ENCODE data around the gene UBAC2. TPM values are rescaled to one million over a fixed set of nuclear protein-coding genes. Genes with fewer than 3 reads are reported as not detected.

UBAC2 gene
- total and polyA plus RNA-seq, 11 donors, result 32.6 to 66.9 (median 48.5) TPM

GRCh38 chr13:99312493-99312883 lies 111.8 kb downstream of the UBAC2 start:
- Histone ChIP-seq H3K4me3 (no peak overlapping the region), H3K36me3 (peaks cover 0 to 20% (median 2%) of the 10 kb centered on the region in 9 donors), H3K4me1 (peaks cover 0 to 94% (median 17%) of the 10 kb centered on the region in 12 donors), H3K9me3 (no peaks in the 10 kb centered on the region), H3K27ac (peak overlapping the region in 8 of 12 donors; percentile 21 to 83 (median 42)), H3K27me3 (no peaks in the 10 kb centered on the region)
- WGBS, 4 donors, result 79 to 95% (median 83%) methylated on average over 7 of the region's 7 CpGs
- no peak for TF ChIP-seq CTCF (IDR thresholded peaks at IDR 0.05)
- no peak for TF ChIP-seq POLR2A (IDR thresholded peaks at IDR 0.05)
- peak; percentile 57 to 84 (median 81) for ATAC-seq
- intact Hi-C loops (cut with DNase I), result no loop called here
- peak in 4 of 5 donors; percentile 59 to 75 (median 66) for DNase-seq

GRCh38 chr13:99313501-99313900 lies 112.8 kb downstream of the UBAC2 start:
- Histone ChIP-seq H3K9me3 (no peaks in the 10 kb centered on the region), H3K27ac (peak overlapping the region in 8 of 12 donors; percentile 21 to 83 (median 32)), H3K27me3 (no peaks in the 10 kb centered on the region), H3K4me1 (peaks cover 0 to 85% (median 10%) of the 10 kb centered on the region in 12 donors), H3K36me3 (peaks cover 0 to 30% (median 10%) of the 10 kb centered on the region in 9 donors), H3K4me3 (peak overlapping the region in 1 of 12 donors; percentile 25)
- peak in 3 of 4 donors; percentile 28 to 40 (median 34) for ATAC-seq
- DNase-seq, result no peak
- TF ChIP-seq POLR2A (IDR thresholded peaks at IDR 0.05) (no peak), CTCF (IDR thresholded peaks at IDR 0.05) (no peak)
- WGBS, 4 donors, result 50 to 67% (median 55%) methylated on average over 3 of the region's 3 CpGs
- intact Hi-C loops (cut with DNase I), result no loop called here

- ATAC-seq (no peak), DNase-seq (no peak)
- 91 to 96% (median 94%) methylated on average over 1 of the region's 1 CpG for WGBS, 4 donors
- peak overlapping the region in 1 of 12 donors; percentile 25 for H3K4me3 ChIP-seq
- intact Hi-C loops (cut with DNase I), result no loop called here
- H3K9me3 ChIP-seq, result no peaks in the 10 kb centered on the region
- peak overlapping the region in 1 of 12 donors; percentile 83 for H3K27ac ChIP-seq
- TF ChIP-seq POLR2A (IDR thresholded peaks at IDR 0.05) (no peak), CTCF (IDR thresholded peaks at IDR 0.05) (no peak)
- peaks cover 0 to 83% (median 10%) of the 10 kb centered on the region in 12 donors for H3K4me1 ChIP-seq
- no peaks in the 10 kb centered on the region for H3K27me3 ChIP-seq
- H3K36me3 ChIP-seq, result peaks cover 0 to 35% (median 10%) of the 10 kb centered on the region in 9 donors
These were observed 113.3 kb downstream of the UBAC2 start for GRCh38 chr13:99313941-99314340.

- intact Hi-C loops (cut with DNase I), result no loop called here
- WGBS, 4 donors, result 61 to 69% (median 66%) methylated on average over 10 of the region's 10 CpGs
- no peak for ATAC-seq
- no peaks in the 10 kb centered on the region for H3K27me3 ChIP-seq
- no peaks in the 10 kb centered on the region for H3K9me3 ChIP-seq
- no peak for DNase-seq
- peak overlapping the region in 1 of 12 donors; percentile 6 for H3K4me3 ChIP-seq
- no peak for TF ChIP-seq CTCF (IDR thresholded peaks at IDR 0.05)
- no peak for TF ChIP-seq POLR2A (IDR thresholded peaks at IDR 0.05)
- H3K4me1 ChIP-seq, result peaks cover 0 to 79% (median 10%) of the 10 kb centered on the region in 12 donors
- H3K36me3 ChIP-seq, result peaks cover 0 to 35% (median 10%) of the 10 kb centered on the region in 9 donors
- peak overlapping the region in 1 of 12 donors; percentile 83 for H3K27ac ChIP-seq
These were observed 114.1 kb downstream of the UBAC2 start for GRCh38 chr13:99314640-99315176.

Data from heart left ventricle (tissue), 16 donors.